Right lobe of liver (tissue), 4 donors: ENCODE data around the gene BRSK1.

Source experiments
- POLR2A ChIP-seq: fragments of 450-650 bp; IDR thresholded peaks from one replicate; pipeline ENCODE4 v1.6.1; 2017; ENCODE audit warnings: antibody characterized with exemption, mild to moderate bottlenecking
- TF ChIP-seq, protein P1 (sequence below), 4 donors: fragments of 200-600 bp in 3 of 4; fragments of 450-650 bp in 1 of 4; IDR thresholded peaks; one replicate each; pipeline versions ENCODE4 v1.5.1 to v1.8.0; 2016 to 2022; ENCODE audit warnings: antibody characterized with exemption in 4 of 4, mild to moderate bottlenecking in 2 of 4
- donor health status: DM: no; HTN: no; CAD: no.
- donor health status: DM: no; HTN: no; CAD: no.
- donor health status: DM: no; HTN: yes; CAD: no.

DNA sequence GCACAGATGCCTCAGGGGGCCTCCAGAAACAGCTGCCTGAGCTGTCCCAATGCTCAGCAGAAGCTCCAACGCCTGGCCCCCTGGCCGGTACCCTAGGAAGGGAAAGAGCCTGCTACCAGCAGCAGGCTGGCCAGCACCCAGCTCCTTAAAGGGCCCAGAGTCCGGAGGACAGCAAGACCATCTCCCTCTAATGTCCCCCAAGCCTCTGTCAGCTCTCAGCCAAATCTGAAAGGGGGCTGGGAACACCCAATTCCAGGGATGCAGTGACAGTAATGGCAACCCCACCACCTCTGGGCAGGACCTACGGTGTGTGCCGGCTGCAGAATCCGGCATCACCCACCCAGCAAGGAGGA lies 29.2 kb upstream of the BRSK1 start:
- TF ChIP-seq, protein P1, sequence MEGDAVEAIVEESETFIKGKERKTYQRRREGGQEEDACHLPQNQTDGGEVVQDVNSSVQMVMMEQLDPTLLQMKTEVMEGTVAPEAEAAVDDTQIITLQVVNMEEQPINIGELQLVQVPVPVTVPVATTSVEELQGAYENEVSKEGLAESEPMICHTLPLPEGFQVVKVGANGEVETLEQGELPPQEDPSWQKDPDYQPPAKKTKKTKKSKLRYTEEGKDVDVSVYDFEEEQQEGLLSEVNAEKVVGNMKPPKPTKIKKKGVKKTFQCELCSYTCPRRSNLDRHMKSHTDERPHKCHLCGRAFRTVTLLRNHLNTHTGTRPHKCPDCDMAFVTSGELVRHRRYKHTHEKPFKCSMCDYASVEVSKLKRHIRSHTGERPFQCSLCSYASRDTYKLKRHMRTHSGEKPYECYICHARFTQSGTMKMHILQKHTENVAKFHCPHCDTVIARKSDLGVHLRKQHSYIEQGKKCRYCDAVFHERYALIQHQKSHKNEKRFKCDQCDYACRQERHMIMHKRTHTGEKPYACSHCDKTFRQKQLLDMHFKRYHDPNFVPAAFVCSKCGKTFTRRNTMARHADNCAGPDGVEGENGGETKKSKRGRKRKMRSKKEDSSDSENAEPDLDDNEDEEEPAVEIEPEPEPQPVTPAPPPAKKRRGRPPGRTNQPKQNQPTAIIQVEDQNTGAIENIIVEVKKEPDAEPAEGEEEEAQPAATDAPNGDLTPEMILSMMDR (IDR thresholded peaks at IDR 0.05), result no peak
- TF ChIP-seq POLR2A, result no peak
